GM12891 (cell line): ENCODE measurements around the gene JAZF1.

ENCODE experiments used
- DNase-seq: peaks from one replicate; pipeline ENCODE4 v3.0.0; 2011; ENCODE audit warnings: low spot score; ENCODE audit not compliant: insufficient read length
- FAIRE-seq: peaks from 2 replicates; lab custom pipeline; 2011; peaks lifted over from hg19 to GRCh38; lab: Jason Lieb, UNC
- PAX5 ChIP-seq: IDR thresholded peaks from 2 replicates; pipeline ENCODE4 v1.6.1; 2011; ENCODE audit warnings: low read length, moderate library complexity, mild to moderate bottlenecking; ENCODE audit not compliant: insufficient read depth, severe bottlenecking
- POLR2A ChIP-seq: IDR thresholded peaks from 2 replicates; pipeline ENCODE4 v1.6.1; 2011; ENCODE audit warnings: low read depth, low read length, control low read depth
- POLR2AphosphoS5 ChIP-seq: IDR thresholded peaks from 2 replicates; pipeline ENCODE4 v1.6.1; 2011; ENCODE audit warnings: low read depth, low read length, control low read depth
- POU2F2 ChIP-seq: IDR thresholded peaks from 2 replicates; pipeline ENCODE4 v1.6.1; 2011; ENCODE audit warnings: low read depth, mild to moderate bottlenecking, control low read depth, low read length, moderate library complexity
- SPI1 ChIP-seq: IDR thresholded peaks from 2 replicates; pipeline ENCODE4 v1.6.1; 2011; ENCODE audit warnings: low read depth, low read length, control low read depth
- TAF1 ChIP-seq: IDR thresholded peaks from 2 replicates; pipeline ENCODE4 v1.6.1; 2011; ENCODE audit warnings: low read depth, low read length, control low read depth

Gene JAZF1

DNA sequence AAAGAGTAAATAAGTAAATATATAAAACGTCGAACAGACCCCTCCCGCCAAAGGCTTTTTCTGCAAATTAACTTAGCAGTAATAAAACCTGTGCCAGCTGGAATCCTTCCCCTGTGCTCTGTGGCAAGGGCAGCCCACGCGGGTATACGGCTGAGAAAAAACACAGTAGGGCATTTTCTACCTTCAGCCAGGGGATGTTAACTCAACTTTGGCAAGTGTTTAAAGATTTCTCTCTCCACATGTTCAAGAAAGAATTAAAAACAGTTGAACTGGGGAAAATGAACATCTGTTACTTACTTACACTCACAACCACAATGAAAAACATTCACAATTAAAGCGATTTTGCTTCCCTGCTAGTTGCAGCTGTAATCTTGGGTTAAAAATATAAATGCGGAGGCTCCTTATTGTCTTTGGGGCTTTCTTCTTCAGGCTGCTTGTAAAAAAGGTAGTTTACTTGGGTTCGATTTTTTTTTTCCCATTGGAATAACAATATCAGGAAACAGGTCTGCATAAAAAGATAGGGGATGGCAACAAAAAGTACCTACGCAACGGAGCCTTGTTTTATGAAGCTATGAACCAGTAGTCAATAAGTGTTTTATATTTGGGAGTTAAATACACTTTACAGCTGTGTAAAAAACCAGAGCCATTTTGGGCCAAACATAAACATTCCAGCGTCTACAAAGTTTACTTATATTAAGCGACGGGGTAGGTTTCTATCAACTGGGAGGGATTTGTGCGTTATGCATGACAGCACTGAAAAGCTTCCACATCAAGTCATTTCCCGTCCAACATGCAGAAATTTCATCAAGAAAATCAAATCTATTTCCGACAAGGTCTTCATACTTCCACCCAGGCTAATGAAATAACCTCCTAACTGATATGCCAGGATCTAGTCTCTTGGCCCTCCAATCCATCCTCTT, 308.0 kb downstream of the JAZF1 start:
- no peak for FAIRE-seq
- no peak for DNase-seq
- TF ChIP-seq POLR2AphosphoS5 (no peak), POU2F2 (no peak), POLR2A (no peak)

DNA sequence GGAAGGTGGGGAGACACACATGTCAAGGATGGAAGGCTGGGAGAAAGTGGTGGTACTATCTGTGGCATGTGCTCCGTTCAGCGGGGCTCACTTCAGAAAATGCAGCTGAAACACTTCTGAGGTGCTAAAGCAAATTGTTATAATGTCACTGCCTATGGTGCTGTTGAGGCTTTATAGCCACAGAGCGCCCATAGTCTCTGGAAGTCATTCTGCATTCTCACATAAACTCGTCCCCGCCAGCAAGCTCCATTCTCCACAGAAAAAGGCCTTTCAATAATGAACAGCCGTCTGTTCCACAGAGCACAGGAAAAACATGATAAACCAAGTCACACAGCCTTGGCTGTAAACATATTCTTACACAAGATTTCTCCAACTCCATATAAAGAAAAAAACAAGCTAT, 308.7 kb downstream of the JAZF1 start:
- no peak for DNase-seq
- TF ChIP-seq POLR2A = no peak
- no peak for TF ChIP-seq POU2F2
- no peak for TF ChIP-seq POLR2AphosphoS5
- TF ChIP-seq TAF1 = no peak
- TF ChIP-seq SPI1 = no peak
- TF ChIP-seq PAX5 = no peak
- FAIRE-seq = no peak

DNA sequence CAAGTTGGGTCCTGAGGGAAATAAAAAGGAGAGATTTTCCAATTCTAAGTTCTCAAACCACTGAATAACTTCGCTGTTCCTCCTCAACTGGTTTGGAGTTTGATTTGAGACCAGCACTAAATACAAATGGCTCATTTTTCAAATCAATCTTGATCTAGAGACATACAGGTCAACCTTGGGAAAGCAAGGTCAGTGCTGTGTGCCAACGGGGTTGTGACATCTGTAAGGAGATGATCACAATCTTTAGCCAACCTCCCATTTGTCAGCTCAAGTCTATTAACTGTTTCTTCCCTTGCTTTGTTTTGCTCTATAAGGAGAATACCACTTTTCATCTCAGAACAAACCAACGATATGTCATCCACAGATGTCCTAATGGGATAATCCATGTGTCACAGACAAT, 309.5 kb downstream of the JAZF1 start:
- DNase-seq = no peak
- TF ChIP-seq POLR2AphosphoS5 = no peak
- TF ChIP-seq SPI1 = no peak
- no peak for TF ChIP-seq POLR2A
- TF ChIP-seq PAX5 = no peak
- TF ChIP-seq POU2F2 = no peak
- no peak for TF ChIP-seq TAF1
- FAIRE-seq = no peak

DNA sequence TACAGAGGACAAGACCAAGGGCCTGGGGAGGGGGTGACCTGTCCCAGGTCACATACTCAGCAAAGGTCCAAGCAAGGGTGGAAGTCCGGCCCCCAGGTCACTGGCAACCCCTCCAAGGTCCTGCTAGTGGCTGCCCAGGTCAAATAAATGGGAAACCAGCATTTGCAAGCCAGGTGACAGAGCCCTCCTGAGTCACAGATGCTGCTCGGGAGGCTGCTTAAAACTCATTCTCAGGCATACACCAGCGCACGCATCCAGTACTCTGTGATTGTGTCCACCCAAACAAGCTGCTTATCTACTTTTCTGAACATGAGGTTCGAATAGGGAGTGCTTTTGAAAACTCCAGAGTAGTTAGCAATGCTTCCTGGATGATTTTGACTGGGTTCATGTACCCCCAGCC, 310.0 kb downstream of the JAZF1 start:
- no peak for FAIRE-seq
- no peak for TF ChIP-seq POU2F2
- no peak for TF ChIP-seq PAX5
- no peak for TF ChIP-seq TAF1
- no peak for TF ChIP-seq POLR2AphosphoS5
- no peak for TF ChIP-seq POLR2A
- no peak for TF ChIP-seq SPI1
- DNase-seq = no peak

DNA sequence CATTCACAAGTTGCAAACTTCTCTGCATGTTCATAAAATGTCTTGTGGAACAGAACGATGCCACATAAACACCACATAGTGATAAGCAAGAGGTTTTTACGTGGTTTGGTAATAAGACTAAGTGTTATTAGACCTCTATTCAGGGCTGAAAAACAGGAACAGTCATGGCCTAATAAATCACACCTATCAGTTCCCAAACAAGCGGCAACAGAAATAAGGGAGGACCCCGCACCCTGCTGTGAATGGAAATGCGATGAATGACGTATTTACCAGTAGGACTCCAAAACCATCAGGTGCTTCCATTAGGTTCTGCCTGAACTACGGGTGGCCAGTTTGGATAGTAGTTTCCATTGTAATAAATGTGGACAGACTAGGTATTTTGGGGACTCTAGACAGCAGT, 311.5 kb downstream of the JAZF1 start:
- no peak for TF ChIP-seq POLR2A
- no peak for TF ChIP-seq PAX5
- TF ChIP-seq POU2F2 = no peak
- no peak for TF ChIP-seq SPI1
- no peak for TF ChIP-seq TAF1
- TF ChIP-seq POLR2AphosphoS5 = no peak
- no peak for DNase-seq
- FAIRE-seq = no peak

DNA sequence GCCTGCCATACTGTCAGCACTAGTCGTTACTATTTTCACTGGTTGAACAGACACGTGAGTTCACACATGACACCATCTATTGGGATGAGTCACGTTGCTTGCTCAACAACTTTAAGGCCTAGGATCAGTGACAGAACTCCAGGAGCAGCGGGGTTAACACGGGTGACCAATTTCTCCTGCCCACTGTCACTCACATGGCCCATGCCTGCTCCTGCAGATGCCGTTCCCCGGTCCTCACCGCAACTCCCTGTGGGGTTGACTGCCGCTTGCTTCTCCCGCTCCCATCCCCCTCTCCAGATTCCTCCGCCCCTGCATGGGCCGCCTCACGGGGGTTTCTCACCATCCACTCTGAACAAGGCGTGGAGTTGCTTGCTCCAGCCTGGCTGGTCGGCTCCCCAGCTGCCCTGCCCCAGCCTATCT, 312.5 kb downstream of the JAZF1 start:
- TF ChIP-seq TAF1 (no peak), POU2F2 (no peak), POLR2A (no peak), SPI1 (no peak), PAX5 (no peak), POLR2AphosphoS5 (no peak)
- DNase-seq (no peak), FAIRE-seq (no peak)

DNA sequence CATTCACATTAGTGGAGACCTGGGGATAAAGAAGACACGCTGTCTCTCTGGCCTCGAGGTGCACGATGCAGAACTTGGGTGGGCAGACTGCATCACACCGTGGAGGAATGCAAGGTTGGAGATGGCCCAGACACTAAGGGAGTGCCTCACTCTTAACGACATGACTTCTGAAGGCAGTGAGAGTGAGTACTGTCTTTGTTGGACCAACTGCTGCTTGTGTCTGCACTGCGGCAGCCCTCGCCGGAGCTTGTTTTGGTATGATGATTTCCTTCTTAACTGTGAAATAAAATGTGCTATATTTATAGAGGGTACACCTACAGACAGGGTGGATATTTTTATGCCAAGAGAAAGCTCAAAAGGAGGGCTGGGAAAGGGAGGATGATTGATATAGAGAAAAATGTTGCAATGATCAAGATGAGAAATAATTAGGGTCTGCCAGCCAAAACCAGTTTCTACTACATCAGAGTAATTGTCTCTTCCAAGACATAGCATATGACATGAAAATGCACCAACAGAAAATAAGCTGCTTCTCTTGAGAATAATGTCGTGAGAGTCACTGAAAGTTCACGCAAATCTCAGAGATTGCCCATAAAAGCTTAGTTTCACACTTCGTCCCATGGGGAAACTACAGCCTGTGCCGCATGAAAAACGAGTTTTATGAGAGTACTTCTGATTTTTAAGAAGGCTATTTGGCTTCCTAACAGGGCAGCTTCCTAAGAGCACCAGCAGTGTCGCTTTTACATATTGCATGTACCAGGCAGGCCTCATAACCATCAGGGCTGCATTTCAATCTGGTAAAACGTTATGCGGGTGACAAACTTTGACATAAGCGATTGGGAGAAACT, 313.5 kb downstream of the JAZF1 start:
- DNase-seq (no peak), FAIRE-seq (no peak)
- TF ChIP-seq POLR2A (no peak), SPI1 (no peak), POU2F2 (no peak), PAX5 (no peak), POLR2AphosphoS5 (no peak), TAF1 (no peak)

DNA sequence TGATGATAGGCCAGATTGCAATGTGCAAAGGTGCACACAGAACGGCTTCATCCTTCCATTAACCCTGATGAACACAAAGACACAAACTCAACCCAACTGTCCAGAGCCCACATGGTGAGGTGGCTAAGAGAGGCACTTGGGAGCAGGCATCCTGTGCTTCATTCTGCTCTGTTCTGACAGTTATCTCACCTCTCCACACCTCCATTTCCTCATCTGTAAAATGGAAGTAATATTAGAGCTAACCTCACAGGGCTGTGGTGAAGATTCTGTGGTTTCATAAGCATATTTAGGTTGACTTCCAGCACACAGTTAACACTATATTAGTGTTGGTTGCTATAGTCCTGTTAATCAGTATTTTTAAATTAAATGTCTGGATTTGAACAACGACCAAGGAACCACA, 314.3 kb downstream of the JAZF1 start:
- FAIRE-seq = no peak
- DNase-seq = no peak
- no peak for TF ChIP-seq TAF1
- no peak for TF ChIP-seq SPI1
- TF ChIP-seq POU2F2 = no peak
- TF ChIP-seq POLR2A = no peak
- no peak for TF ChIP-seq POLR2AphosphoS5
- no peak for TF ChIP-seq PAX5

DNA sequence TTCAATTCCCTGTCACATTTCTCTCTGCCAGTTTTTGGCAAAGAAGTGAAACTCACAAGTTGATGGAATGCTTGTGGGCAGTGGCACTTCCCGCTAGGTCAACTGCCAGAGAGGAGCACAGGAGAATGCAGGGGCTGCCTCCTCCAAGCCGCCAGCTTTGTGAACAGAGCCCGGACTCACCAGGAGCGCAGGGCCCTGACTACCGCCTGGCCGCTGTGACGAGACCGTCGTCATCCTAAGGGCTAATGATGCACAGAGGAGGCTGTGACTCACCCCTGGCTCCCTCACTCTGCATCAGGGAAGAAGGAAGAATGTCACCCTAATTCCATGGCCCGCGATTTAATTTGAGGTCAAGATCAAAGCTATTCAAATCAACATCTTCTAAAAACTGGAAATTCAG, 316.7 kb downstream of the JAZF1 start:
- FAIRE-seq (no peak), DNase-seq (no peak)
- TF ChIP-seq POLR2AphosphoS5 (no peak), PAX5 (no peak), POLR2A (no peak), TAF1 (no peak)
